Tibial artery (tissue), 4 donors: ENCODE results near the gene DEPDC1.
"Not testable (repeated sequence)": the region's sequence is repeated elsewhere in the genome, so short reads cannot be mapped to it uniquely, and the experiment has no call there.

Experiments
- DNase-seq, 2 donors: peaks; one replicate each; pipeline ENCODE4 v3.0.0-alpha.2; 2019
- H3K27ac ChIP-seq, 2 donors: fragments of 200-600 bp; sonication (generic) in 1 of 2; 1 replicate in 1 of 2; 2 replicates in 1 of 2; pipeline ENCODE4 v1.5.1; 2018 to 2019; ENCODE audit warnings: mild to moderate bottlenecking in 1 of 2
- H3K27me3 ChIP-seq, 2 donors: fragments of 200-600 bp; sonication (generic) in 1 of 2; one replicate each; pipeline versions ENCODE4 v1.5.1 to v1.6.0; 2016 to 2019
- H3K36me3 ChIP-seq, 3 donors: fragments of 200-600 bp; sonication (generic) in 2 of 3; one replicate each; pipeline ENCODE4 v1.5.1; 2016 to 2019; ENCODE audit warnings: mild to moderate bottlenecking in 2 of 3
- H3K4me1 ChIP-seq, 4 donors: fragments of 200-600 bp; sonication (generic) in 2 of 4; 1 replicate in 3 of 4; 2 replicates in 1 of 4; pipeline ENCODE4 v1.5.1; 2016 to 2019
- H3K4me3 ChIP-seq, 2 donors: fragments of 200-600 bp; sonication (generic) in 1 of 2; 1 replicate in 1 of 2; 2 replicates in 1 of 2; pipeline ENCODE4 v1.5.1; 2018 to 2019; ENCODE audit warnings: mild to moderate bottlenecking in 2 of 2
- H3K9me3 ChIP-seq, 3 donors: fragments of 200-600 bp; sonication (generic) in 1 of 3; one replicate each; pipeline ENCODE4 v1.5.1; 2016 to 2019
- CTCF ChIP-seq, 2 experiments: fragments of 200-600 bp in 1 of 2; fragments of 450-650 bp in 1 of 2; IDR thresholded peaks; one replicate each; pipeline ENCODE4 v1.5.1; 2017 to 2019; ENCODE audit warnings: antibody characterized with exemption in 2 of 2, mild to moderate bottlenecking in 1 of 2, moderate library complexity in 1 of 2
- intact Hi-C: fragments of 100-400 bp; cut with DNase I; formaldehyde crosslinking; loops from one replicate; pipeline ENCODE4 v1.15.0; 2023; ENCODE audit warnings: low total_unique reads

The DEPDC1 gene

GRCh38 chr1:68485431-68486022, 11.4 kb downstream of the DEPDC1 start:
- intact Hi-C loops, result no loop called here
- H3K9me3 ChIP-seq, result no peaks in the 10 kb centered on the region

DNA sequence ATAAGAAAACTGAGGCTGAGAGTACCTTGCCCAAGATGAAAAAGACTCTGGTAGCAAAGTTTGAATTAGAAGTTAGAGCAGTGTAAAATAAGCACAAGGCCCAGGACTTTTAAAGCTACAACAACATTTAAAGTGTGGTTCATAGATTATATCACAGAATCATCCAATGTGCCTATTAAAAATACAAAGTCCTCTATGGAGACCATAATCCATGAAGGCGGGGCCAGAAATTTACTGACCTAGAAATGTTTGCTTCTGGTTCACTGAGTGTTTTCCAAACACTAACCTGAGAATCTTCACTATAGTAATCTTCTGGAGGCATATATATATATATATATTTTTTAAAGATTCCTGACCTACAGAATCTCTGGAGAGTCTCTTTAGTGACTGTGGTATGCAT, 12.3 kb downstream of the DEPDC1 start:
- Histone ChIP-seq H3K27ac (no peak overlapping the region), H3K9me3 (no peaks in the 10 kb centered on the region), H3K27me3 (no peaks in the 10 kb centered on the region), H3K36me3 (no peaks in the 10 kb centered on the region), H3K4me3 (no peak overlapping the region), H3K4me1 (no peaks in the 10 kb centered on the region)
- intact Hi-C loops, result no loop called here
- DNase-seq, result no peak
- no peak for TF ChIP-seq CTCF (IDR thresholded peaks at IDR 0.05)

More at GRCh38 chr1:68485431-68486022, 11.4 kb downstream of the DEPDC1 start:
- Histone ChIP-seq H3K36me3 (no peaks in the 10 kb centered on the region), H3K27ac (no peak overlapping the region), H3K4me3 (no peak overlapping the region), H3K4me1 (no peaks in the 10 kb centered on the region), H3K27me3 (no peaks in the 10 kb centered on the region)
- DNase-seq, result no peak
- no peak for TF ChIP-seq CTCF (IDR thresholded peaks at IDR 0.05)

DNA sequence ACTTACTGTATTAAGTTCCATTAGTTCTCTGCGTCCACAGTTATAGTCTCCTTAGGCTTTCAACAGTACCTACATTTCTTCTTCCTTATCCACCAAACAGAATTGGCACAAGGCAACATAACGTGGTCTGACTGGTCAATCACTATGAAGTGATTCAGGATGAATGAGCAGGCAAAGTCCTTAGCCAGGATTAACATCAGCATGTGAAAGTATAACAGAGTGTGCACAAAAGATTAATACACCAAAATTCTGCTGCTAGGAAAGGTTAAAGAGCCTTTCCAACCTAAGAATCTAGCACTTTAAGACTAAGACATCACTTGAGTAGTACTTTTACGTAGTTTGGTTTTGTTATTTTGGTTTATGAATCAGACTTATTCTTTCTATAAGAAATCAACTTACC, 15.8 kb downstream of the DEPDC1 start:
- no peak overlapping the region for H3K4me3 ChIP-seq
- no peak for DNase-seq
- intact Hi-C loops, result no loop called here

DNA sequence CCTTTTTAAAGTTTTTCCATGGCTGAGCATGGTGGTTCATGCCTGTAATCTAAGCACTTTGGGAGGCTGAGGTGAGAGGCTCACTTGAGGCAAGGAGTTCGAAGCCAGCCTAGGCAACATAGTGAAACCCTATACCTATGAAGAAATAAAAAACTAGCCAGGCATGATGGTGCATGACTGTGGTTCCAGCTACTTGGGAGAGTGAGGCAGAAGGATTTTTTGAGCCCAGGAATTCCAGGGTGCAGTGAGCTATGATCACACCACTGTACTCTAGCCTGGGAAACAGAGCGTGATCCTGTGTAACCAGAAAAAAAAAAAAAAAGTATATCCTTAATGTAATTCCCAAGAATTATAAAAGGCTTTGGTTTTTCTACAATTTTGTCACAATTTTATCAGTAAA, 17.4 kb downstream of the DEPDC1 start:
- Histone ChIP-seq H3K36me3 (no peaks in the 10 kb centered on the region), H3K4me3 (no peak overlapping the region), H3K9me3 (no peaks in the 10 kb centered on the region), H3K27me3 (no peaks in the 10 kb centered on the region), H3K27ac (no peak overlapping the region), H3K4me1 (no peaks in the 10 kb centered on the region)
- intact Hi-C loops, result no loop called here
- TF ChIP-seq CTCF (IDR thresholded peaks at IDR 0.05), result no peak
- DNase-seq, result no peak

More for the DNA sequence above, 15.8 kb downstream of the DEPDC1 start:
- H3K27ac ChIP-seq, result no peak overlapping the region
- H3K27me3 ChIP-seq, result no peaks in the 10 kb centered on the region
- no peaks in the 10 kb centered on the region for H3K9me3 ChIP-seq
- no peaks in the 10 kb centered on the region for H3K36me3 ChIP-seq
- H3K4me1 ChIP-seq, result no peaks in the 10 kb centered on the region
- no peak for TF ChIP-seq CTCF (IDR thresholded peaks at IDR 0.05)

DNA sequence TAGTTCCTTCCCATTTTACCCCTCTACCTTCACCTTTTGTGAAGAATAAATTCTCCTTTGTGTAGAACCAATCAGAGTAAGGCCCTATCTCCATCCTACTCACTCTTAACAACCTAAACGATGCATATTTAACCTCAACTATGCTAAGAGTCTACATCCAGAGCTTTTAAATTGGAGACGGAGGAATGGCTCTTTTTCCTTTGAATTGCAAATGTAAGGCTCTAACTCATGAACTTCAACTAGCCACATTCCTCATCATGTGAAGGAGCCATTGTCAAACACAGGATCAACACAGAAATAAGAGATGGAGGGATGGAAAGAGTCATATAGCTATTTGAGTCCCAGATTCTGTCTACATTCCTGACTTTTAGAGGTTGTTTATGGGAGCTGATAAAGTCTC, 18.2 kb downstream of the DEPDC1 start:
- H3K36me3 ChIP-seq, result no peaks in the 10 kb centered on the region
- H3K27ac ChIP-seq, result no peak overlapping the region
- H3K4me3 ChIP-seq, result no peak overlapping the region
- no peak for DNase-seq
- H3K4me1 ChIP-seq, result no peaks in the 10 kb centered on the region
- intact Hi-C loops, result no loop called here
- no peaks in the 10 kb centered on the region for H3K9me3 ChIP-seq
- no peak for TF ChIP-seq CTCF (IDR thresholded peaks at IDR 0.05)
- no peaks in the 10 kb centered on the region for H3K27me3 ChIP-seq

GRCh38 chr1:68476626-68477025, 20.3 kb downstream of the DEPDC1 start:
- intact Hi-C loops, H3K27me3 ChIP-seq, H3K36me3 ChIP-seq, H3K9me3 ChIP-seq, H3K27ac ChIP-seq, H3K4me3 ChIP-seq, H3K4me1 ChIP-seq, DNase-seq: not testable (repeated sequence)
